ENCODE results near the gene COL27A1.

GRCh38 chr9:114344692-114345091 lies 189.4 kb downstream of the COL27A1 start:
- TF ChIP-seq POLR2AphosphoS5 (IDR thresholded peaks at IDR 0.05; ENCODE audit: low read depth, low read length) (no peak), POLR2A (IDR thresholded peaks at IDR 0.05; ENCODE audit: low read depth, low read length) (no peak; the same call in 1 of the 2 replicates)

Measured in GM12892 (cell line).